GM12873 (cell line): Measurements from ENCODE around the gene RRP12.

Experiments used
- TF ChIP-seq, protein P1 (sequence below): IDR thresholded peaks from 2 replicates; pipeline ENCODE4 v1.5.1; 2012; ENCODE audit warnings: low read depth, mild to moderate bottlenecking, moderate library complexity, low read length, control low read depth; ENCODE audit not compliant: insufficient read depth; ENCODE audit errors: missing control alignments

RRP12 gene

DNA sequence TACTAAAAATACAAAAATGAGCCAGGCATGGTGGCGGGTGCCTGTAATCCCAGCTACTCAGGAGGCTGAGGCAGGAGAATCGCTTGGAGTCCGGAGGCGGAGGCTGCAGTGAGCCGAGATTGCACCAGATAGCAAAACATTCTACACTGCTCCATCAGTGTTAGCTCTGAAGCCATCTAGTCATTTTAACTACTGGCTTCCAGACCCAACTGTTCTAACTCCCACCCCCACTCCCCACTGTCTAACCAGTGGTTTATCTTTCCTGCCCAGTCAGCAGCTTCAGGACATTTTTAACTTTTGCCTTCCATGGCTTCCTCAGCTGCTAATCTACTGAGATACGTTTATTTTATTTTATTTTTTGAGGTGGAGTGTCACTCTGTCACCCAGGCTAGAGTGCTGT is 88.2 kb downstream of the RRP12 start:
- TF ChIP-seq, protein P1, sequence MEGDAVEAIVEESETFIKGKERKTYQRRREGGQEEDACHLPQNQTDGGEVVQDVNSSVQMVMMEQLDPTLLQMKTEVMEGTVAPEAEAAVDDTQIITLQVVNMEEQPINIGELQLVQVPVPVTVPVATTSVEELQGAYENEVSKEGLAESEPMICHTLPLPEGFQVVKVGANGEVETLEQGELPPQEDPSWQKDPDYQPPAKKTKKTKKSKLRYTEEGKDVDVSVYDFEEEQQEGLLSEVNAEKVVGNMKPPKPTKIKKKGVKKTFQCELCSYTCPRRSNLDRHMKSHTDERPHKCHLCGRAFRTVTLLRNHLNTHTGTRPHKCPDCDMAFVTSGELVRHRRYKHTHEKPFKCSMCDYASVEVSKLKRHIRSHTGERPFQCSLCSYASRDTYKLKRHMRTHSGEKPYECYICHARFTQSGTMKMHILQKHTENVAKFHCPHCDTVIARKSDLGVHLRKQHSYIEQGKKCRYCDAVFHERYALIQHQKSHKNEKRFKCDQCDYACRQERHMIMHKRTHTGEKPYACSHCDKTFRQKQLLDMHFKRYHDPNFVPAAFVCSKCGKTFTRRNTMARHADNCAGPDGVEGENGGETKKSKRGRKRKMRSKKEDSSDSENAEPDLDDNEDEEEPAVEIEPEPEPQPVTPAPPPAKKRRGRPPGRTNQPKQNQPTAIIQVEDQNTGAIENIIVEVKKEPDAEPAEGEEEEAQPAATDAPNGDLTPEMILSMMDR: no peak

DNA sequence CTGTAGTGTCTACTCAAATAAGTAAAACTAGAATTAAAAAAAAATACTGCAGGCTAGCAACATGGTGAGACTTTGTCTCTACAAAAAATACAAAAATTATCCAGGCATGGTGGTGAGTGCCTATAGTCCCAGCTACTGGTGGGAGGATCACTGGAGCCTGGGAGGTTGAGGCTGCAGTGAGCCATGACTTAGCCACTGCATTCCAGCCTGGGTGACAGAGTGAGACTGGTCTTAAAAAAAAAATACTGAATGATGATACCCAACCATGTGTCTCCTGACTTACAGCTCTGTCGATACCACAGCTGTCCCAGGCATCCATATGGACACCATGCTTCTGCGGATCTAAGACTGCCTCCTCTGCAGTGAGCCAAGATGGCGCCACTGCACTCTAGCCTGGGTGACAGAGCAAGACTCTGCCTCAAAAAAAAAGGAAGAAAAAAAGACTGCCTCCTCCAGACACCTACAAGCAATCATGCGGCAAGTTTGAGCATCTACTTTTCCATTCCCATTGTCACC is 90.0 kb downstream of the RRP12 start:
- TF ChIP-seq, protein P1: no peak

DNA sequence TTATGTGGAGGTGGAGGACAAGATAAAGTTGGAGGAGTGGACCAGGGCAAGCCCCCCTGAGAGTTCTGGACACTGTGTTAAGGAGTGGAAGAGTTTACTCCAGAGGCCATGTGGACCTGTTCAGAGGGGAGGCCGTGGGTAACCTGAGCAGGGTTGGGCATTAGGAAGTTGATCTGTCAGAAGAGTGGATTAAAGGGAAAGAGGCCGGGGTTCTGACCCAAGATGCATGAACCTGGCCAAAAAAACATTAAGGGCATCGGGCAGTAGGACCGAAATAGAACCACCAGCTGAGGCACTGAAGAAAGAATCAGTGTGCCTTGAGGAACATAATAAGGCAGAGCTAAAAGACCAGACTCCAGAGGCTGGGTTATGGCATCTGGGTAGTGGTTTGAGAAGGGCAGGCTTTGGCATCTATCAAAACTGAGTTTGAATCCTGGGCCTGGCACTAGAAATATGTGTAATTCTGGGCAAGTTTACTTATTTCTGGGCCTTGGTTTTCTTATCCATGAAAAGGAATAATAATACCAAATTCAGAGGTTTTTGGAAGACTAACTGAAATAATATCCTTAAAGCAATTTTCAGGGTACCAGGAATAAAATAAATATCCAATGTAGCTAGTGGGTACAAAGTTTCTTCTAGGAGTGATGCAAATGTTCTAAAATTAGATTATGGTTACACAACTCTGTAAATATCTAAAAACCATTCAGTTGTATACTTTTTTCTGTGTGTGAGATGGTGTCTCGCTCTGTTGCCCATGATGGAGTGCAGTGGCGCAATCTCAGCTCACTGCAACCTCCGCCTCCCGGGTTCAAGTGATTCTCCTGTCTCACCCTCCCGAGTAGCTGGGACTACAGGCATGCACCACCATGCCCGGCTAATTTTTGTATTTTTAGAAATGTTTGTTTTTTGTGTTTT is 93.0 kb downstream of the RRP12 start:
- TF ChIP-seq, protein P1: no peak

DNA sequence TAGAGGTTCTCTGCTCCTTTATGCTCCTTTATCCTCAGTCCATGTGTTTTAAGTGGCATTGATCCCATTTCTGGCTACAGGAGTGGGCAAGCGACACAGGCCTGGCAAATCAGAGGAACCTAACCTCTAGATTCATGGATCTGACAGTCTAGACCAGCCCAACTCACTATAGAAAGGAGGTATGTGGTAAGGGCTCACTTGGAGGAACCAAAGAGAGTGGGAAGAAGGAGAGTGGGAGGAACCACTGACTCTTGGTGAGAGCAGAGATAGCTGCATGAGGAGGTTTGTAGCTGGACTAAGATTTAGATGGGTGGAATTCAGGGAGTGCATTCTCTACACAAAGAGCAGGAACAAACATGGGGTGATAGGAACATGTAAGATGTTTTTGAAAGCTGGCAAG is 93.7 kb downstream of the RRP12 start:
- TF ChIP-seq, protein P1: no peak
